DND-41 (cell line): ENCODE data around the gene CRTC3.

Experiments
- EZH2 ChIP-seq: IDR thresholded peaks from 3 replicates; pipeline ENCODE4 v1.6.1; 2012; ENCODE audit warnings: borderline replicate concordance, low read depth, mild to moderate bottlenecking, moderate library complexity, low read length, inconsistent platforms; ENCODE audit not compliant: severe bottlenecking
- TF ChIP-seq, protein P1 (sequence below): IDR thresholded peaks from 2 replicates; pipeline ENCODE4 v1.5.1; 2012; ENCODE audit warnings: borderline replicate concordance, low read length, moderate library complexity, mild to moderate bottlenecking; ENCODE audit not compliant: poor library complexity, severe bottlenecking; ENCODE audit errors: extremely low read depth

DNA sequence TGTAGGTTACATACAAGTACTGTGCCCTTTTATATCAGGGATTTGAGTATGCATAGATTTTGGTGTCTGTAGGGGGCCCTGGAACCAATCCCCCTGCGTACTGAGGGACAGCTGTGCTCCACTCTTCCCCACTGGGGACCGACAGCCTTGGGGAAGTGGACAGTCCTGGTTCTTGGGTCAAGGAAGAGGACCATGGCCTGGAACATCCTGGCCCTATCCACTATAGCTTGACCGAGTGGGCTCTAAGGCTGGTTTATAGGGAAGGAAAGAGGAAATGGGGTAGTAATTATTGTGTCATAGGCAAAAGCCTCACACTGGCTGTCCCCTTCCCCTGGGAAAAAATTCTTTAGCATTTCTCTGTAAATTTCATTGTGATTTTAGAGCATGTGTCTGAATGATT is 49.5 kb downstream of the CRTC3 start:
- TF ChIP-seq, protein P1, sequence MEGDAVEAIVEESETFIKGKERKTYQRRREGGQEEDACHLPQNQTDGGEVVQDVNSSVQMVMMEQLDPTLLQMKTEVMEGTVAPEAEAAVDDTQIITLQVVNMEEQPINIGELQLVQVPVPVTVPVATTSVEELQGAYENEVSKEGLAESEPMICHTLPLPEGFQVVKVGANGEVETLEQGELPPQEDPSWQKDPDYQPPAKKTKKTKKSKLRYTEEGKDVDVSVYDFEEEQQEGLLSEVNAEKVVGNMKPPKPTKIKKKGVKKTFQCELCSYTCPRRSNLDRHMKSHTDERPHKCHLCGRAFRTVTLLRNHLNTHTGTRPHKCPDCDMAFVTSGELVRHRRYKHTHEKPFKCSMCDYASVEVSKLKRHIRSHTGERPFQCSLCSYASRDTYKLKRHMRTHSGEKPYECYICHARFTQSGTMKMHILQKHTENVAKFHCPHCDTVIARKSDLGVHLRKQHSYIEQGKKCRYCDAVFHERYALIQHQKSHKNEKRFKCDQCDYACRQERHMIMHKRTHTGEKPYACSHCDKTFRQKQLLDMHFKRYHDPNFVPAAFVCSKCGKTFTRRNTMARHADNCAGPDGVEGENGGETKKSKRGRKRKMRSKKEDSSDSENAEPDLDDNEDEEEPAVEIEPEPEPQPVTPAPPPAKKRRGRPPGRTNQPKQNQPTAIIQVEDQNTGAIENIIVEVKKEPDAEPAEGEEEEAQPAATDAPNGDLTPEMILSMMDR = no peak
- TF ChIP-seq EZH2 = no peak
